ENCODE data around the gene STX12. TPM values are rescaled to one million over a fixed set of nuclear protein-coding genes. Genes with fewer than 3 reads are reported as not detected.

Gene STX12
- 25.4 and 32.9 TPM in 2 replicates for total RNA-seq

GRCh38 chr1:27772932-27773825, at the start of gene STX12:
Gene STX12, plus strand, starts transcription at chr1:27773219. Its CDS starts 89 bp downstream, at chr1:27773308.

GRCh38 chr1:27725374-27726172, 47.4 kb upstream of the STX12 start, which contains the start of gene FAM76A:
Gene FAM76A, plus strand, starts transcription at chr1:27725961. Its CDS starts 120 bp downstream, at chr1:27726081.

GRCh38 chr1:27830621-27831440, 57.8 kb downstream of the STX12 start, which contains the start of gene PPP1R8:
Gene PPP1R8, plus strand, starts transcription at chr1:27830782. Its CDS starts 54 bp downstream, at chr1:27830836.

GRCh38 chr1:27872059-27872801, 99.2 kb downstream of the STX12 start, which contains the start of gene THEMIS2:
Gene THEMIS2, plus strand, starts transcription at chr1:27872544. Its CDS starts 28 bp downstream, at chr1:27872572.

Other genes with a start within 250 kb of the STX12 start
- gene AHDC1, start 169.1 kb upstream of the STX12 start, total RNA-seq: 8.3 and 8.6 TPM in 2 replicates
- gene FGR, start 138.0 kb upstream of the STX12 start, total RNA-seq: under 0.01 TPM in 1 of 2 replicates, not detected in the other
- gene IFI6, start 101.0 kb upstream of the STX12 start, total RNA-seq: 15.3 and 23.5 TPM in 2 replicates
- 5.7 and 7.6 TPM in 2 replicates for gene FAM76A, start 47.3 kb upstream of the STX12 start, total RNA-seq
- 38.7 and 45.1 TPM in 2 replicates for gene PPP1R8, start 57.6 kb downstream of the STX12 start, total RNA-seq
- gene THEMIS2, start 99.3 kb downstream of the STX12 start, total RNA-seq: 10.3 TPM in 2 replicates
- gene RPA2, start 141.4 kb downstream of the STX12 start, total RNA-seq: 33.7 and 34.1 TPM in 2 replicates
- gene SMPDL3B, start 161.8 kb downstream of the STX12 start, total RNA-seq: not detected in 2 replicates
- gene XKR8, start 186.8 kb downstream of the STX12 start, total RNA-seq: 7.0 and 9.8 TPM in 2 replicates

Data from bronchus fibroblast of lung (primary cell).